ENCODE data around the gene C1orf105.

C1orf105 gene

GRCh38 chr1:172489847-172490246 lies 69.4 kb downstream of the C1orf105 start:
- no peaks in the 10 kb centered on the region for H3K4me1 ChIP-seq (ENCODE audit: control insufficient read depth, insufficient read depth, low read length)
- H3K27ac ChIP-seq (ENCODE audit: extremely low read depth, low read depth, low read length) = no peak overlapping the region
- POLR2A ChIA-PET = no interaction called here
- H3K36me3 ChIP-seq (ENCODE audit: control insufficient read depth in 2 of 2, insufficient read depth in 1 of 2, low read length in 2 of 2) = no peaks in the 10 kb centered on the region
- H3K4me3 ChIP-seq (ENCODE audit: low read depth, low read length) = no peak overlapping the region
- no peaks in the 10 kb centered on the region for H3K9me3 ChIP-seq (ENCODE audit: control insufficient read depth, insufficient read depth, low read depth, low read length)
- CTCF ChIA-PET = interaction anchor here (0.9 kb wide), 1 partner anchor 29 kb away, joined by 3 read pairs; no protein-coding TSS in a partner anchor
- TF ChIP-seq ZNF416 (tag by site-specific recombination; IDR thresholded peaks at IDR 0.05) (no peak), SALL2 (tag by site-specific recombination; IDR thresholded peaks at IDR 0.05; ENCODE audit: borderline replicate concordance) (no peak), KLF9 (tag by site-specific recombination; IDR thresholded peaks at IDR 0.05; ENCODE audit: low read depth) (no peak), ZFP69B (tag by site-specific recombination; IDR thresholded peaks at IDR 0.05) (no peak), OSR2 (tag by site-specific recombination; IDR thresholded peaks at IDR 0.05) (no peak), ZNF350 (tag by site-specific recombination; IDR thresholded peaks at IDR 0.05) (no peak), ZNF785 (tag by site-specific recombination; IDR thresholded peaks at IDR 0.05) (no peak), HOXA7 (CRISPR knock-in tag; IDR thresholded peaks at IDR 0.05; ENCODE audit: borderline replicate concordance) (no peak), ZNF26 (tag by site-specific recombination; IDR thresholded peaks at IDR 0.05) (no peak), ZNF777 (tag by site-specific recombination; IDR thresholded peaks at IDR 0.05; ENCODE audit: borderline replicate concordance) (no peak)

GRCh38 chr1:172492421-172492820 lies 71.9 kb downstream of the C1orf105 start:
- no peaks in the 10 kb centered on the region for H3K9me3 ChIP-seq (ENCODE audit: control insufficient read depth, insufficient read depth, low read depth, low read length)
- no peak overlapping the region for H3K4me3 ChIP-seq (ENCODE audit: low read depth, low read length)
- no peaks in the 10 kb centered on the region for H3K4me1 ChIP-seq (ENCODE audit: control insufficient read depth, insufficient read depth, low read length)
- no peaks in the 10 kb centered on the region for H3K36me3 ChIP-seq (ENCODE audit: control insufficient read depth in 2 of 2, insufficient read depth in 1 of 2, low read length in 2 of 2)
- ChIA-PET CTCF (no interaction called here), POLR2A (no interaction called here)
- no peak for TF ChIP-seq ZNF514 (tag by site-specific recombination; IDR thresholded peaks at IDR 0.05)
- TF ChIP-seq ZNF677 (tag by site-specific recombination; IDR thresholded peaks at IDR 0.05) = no peak
- TF ChIP-seq PATZ1 (tag by site-specific recombination; IDR thresholded peaks at IDR 0.05) = no peak
- TF ChIP-seq BCL11B (tag by site-specific recombination; IDR thresholded peaks at IDR 0.05; ENCODE audit: low read depth) = no peak
- TF ChIP-seq CTCF (tag by site-specific recombination; IDR thresholded peaks at IDR 0.05) = no peak
- TF ChIP-seq ZNF692 (tag by site-specific recombination; IDR thresholded peaks at IDR 0.05) = no peak
- TF ChIP-seq ZNF830 (tag by site-specific recombination; IDR thresholded peaks at IDR 0.05; ENCODE audit: low read depth) = no peak
- no peak overlapping the region for H3K27ac ChIP-seq (ENCODE audit: extremely low read depth, low read depth, low read length)

Measured in HEK293 (cell line).